ENCODE data around the gene CYTH4.

The CYTH4 gene

DNA sequence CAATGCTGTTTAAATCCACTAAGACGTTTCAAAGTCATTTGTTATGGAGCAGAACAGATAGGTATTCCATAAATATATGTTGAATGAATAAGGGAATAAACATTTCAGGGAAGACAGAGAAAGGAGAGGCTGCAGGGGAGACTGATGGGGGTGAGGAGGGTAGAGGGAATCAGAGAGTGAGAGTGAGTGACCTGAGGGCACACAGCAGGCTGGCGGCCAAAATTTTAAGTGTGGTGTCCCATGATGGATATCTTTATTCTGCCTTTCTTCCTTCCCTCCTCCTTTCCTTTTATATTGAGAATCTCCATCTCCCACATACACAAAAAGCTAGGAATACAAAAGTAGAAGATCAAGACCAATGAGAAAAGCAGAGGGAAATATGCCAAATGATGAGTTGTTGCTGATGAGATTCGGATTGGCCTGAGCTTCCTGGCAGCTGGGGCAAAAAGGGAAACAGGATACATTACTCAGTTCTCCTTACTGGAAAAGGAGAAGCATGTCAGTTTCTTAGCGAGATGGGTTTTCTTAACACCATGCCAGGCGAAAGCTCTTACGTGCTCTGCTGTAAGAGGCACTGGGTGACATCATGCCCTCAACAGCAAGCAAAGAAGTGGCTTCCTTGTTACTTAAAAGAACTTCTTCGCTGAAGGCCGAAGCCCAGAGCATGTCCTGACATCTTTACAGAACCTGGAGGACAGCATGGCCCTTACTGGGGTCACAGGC, 11.2 kb upstream of the CYTH4 start:
- no peak for DNase-seq

DNA sequence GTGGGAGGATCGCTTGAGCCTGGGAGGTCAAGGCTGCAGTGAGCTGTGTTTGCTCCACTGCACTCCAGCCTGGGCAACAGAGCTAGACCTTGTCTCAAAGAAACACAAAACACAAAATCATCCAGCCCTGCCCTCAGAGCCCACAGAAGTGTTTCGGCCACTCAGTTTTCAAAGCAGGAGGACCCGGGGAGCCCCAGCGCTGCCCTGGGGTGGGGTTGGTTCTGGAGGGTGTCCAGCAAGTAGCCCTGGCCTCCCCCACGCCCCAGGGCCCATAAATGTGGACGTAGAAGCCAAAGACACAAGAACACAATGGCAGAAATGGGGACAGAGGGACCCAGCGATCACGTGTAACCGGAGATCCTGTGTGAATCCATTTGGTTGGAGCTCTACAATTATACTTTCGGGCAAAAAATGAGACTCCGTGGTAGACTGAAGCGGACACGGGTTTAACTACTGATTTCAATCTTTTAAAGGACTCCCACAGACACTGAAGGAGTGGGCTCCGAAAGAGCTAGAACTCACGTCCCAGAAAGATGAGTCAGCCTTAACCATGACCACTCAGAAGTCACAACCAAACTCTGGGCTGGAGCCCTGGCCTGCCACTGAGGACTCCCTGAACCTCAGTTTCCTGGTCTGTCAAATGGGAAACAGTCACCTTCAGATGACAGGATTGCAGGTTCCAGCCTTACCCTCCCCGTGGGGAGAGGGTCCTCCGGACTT, 9.0 kb upstream of the CYTH4 start:
- DNase-seq, result peak in 1 of 2 experiments; percentile 54

DNA sequence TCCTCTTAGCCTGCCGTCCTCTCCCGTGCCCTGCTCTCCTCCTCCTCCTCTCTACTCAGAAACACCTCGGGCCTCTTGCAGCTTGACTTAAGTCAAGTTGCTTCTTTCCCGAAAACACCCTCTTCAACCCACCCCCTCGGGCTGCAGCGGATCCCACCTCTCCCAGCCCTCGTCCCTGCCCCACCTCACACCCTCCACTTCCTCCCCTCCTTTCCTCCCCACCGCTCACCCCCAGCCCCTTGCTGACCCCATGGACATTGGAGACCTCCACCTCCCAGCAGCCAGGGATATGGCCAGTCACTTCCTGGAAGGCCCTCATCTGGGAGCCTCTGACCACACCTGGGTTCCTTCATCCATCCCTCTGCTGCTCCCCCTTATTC, 8.5 kb upstream of the CYTH4 start:
- DNase-seq, result no peak

DNA sequence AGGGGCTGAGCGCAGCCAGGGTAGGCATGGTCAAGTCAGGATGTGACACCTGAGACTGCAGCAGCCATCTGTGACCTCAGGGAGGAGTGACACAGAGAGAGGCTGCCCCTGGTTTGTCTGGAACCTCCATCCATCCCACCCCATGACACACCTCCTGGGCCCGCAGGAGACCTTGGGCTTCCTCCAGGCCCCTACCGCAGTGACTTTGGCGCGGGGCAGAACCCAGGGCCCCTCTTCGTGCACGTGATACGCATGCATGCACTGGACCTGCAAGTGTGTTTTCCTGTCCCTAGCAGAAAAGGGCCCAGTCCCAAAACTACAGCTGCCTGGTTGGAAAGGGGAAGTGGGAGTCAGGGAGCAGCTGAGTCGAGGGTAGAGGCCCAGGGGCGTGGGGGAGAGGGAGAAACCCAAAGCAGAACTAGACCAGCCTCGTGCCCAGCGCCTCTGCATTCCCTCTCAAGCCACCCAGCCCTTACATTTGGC, 7.9 kb upstream of the CYTH4 start:
- no peak for DNase-seq

DNA sequence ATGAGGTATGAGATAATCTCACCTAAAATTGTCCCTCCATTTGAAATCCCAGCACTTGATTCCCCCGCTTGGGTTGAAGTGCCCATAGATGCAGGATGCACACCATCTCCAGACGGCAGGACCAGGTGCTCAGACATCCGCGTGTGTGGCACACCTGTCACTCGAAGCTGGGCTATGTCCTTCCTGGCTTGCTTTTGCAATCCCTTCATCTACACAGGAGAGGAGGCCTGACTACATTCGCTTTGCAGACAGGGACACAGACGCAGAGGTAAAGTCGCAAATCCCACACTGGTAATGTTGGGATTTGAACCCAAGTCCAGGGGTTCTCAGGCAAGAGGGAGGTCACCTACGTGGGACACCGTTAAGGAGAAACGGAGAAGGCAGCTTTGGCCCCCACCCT, 7.2 kb upstream of the CYTH4 start:
- no peak for DNase-seq

DNA sequence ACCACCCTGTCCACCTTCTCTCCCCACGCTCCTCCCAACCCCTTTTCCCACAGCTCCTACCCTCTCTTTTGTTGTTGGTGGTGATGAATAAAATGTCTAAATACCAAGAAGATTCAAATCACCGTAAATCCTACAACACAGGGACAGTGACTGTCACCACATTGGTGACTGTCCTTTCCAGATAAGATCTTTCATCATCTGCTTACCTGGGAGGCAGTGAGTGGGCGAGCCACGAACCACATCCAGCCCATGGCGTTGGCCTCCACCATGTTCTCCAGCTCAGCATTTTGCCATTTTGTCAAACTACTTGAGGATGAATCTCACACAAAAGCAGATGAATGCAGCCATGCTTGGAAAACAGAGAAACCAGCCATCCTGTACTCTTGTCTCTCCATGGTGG, 6.7 kb upstream of the CYTH4 start:
- DNase-seq, result peak; percentile 52 to 61

DNA sequence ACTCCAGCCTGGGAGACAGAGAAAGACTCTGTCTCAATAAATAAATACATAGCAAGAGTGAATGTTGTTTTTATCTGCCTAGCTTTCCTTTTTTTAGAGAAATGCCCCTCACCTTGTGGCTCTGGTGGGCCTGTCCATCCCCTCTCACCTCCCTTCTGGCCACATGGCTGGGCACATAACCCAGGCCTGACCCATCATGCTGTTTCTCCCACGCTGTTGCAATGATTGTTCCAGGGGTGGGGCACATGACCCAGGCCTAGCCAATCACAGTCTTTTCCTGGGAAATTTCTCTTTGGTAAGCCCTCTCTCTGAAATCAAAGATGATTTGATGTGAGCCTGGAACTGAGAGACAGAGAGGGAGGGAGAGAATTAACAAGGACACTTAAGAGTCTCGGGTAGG, 5.5 kb upstream of the CYTH4 start:
- no peak for DNase-seq

DNA sequence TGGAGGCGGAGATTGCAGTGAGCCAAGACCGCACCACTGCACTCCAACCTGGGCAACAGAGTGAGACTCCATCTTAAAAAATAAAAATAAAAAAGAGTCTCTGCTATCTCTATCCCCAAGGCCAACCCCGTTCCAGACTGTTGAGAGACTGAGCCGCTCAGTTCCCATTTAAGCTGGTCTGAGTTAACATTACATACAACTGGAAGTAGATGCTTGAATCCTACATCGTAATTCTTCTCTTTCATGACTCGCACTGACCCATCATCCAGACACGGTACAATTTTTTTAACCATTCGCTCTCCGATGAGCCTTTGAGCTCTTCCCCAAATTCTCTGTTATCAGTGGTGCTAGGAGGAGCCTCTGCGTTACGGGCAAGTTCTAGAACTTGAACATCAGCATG, 4.9 kb upstream of the CYTH4 start:
- no peak for DNase-seq

DNA sequence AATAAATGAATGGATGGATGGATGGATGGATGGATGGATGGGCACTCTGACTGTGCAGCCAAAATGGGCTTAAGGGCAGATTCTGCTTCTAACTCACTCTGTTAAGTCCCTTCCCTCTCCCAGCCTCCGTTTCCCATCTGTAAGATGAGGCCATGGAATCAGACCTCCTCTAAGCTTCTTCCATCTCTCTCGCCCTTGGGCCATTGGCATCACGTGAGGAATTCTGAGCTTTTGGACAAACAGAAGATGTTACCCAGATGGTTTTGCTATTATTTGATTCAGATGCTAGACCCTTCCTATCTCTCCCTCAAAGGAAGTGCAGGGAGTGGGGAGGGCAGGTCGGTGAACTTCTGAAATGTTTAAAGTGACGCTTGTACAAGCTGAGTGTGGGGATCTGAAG, 4.0 kb upstream of the CYTH4 start:
- no peak for DNase-seq

DNA sequence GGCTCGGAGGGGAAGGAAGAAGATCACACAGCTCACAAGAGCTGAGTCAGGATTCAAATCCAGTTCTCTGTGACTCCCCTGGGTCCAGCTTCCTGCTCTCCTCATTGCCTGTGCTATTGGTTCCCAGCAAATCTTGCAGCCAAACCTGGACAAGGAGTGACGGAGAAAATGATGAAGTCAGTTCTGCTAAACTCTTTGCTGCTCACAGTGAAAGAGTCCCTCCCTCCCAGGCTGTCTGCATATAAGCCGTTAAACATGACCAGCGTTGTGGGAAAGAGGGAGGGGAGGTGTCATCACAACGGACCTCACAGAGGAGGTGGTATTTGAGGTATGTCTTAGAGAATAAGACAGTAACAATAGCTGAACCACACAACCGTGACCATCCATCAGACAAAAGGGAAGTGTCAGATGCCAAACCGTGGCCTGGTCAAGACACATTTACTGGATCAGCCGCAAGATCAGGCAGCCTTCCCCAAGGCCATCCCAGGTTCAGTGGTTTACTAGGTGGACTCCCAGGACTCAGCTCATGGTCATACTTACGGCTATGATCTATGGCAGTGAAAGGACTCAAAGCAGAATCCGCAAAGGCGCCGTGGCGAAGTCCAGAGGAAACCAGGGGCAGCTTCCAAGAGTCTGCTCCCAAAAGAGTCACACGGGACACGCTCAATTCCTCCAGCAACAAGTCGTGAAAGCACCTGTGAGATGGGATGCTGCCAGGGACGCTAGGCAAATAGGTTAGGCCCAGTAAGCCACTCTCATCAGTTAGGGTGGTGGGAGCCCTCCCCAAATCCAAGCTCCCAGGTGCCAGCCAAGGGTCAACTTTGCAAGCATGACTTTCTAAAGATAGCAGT, 2.8 kb upstream of the CYTH4 start:
- no peak for DNase-seq

DNA sequence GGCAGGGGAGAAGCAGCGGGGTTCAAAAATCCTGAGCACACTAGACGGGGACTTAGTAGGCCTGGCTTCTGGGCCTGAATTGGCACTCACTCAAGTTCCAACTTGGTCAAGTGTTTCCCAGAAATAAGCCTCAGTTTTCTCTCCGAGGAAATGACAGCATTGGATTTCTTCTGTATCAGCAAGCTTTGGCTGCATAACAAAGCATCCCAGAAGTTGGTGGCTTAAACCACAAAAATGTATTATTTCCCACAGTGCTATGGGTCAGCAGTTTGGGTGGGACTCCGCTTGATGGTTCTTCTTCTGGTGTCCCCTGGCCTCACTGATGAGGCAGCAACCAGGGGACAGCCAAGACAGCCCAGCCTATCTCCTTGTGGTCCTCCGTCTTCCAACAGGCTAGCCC, 1.6 kb upstream of the CYTH4 start:
- no peak for DNase-seq

DNA sequence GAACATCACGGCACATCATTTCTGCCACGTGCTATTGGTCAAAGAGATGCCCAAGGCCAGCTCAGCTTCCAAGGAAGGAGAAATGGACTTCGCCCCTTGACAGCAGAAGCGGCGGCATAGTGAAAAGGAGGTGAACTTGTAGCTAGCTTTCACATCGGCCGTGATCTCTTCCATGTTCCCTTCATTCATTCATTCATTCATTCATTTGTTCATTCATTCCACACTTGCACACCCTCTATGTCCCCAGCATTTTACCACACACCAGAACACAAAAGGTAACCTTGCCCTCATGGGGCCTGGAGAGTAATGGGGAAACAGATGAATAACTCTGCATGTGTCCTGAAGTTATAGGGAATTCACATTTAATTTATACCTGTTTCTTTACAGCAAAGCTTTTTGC, 1.1 kb upstream of the CYTH4 start:
- no peak for DNase-seq

DNA sequence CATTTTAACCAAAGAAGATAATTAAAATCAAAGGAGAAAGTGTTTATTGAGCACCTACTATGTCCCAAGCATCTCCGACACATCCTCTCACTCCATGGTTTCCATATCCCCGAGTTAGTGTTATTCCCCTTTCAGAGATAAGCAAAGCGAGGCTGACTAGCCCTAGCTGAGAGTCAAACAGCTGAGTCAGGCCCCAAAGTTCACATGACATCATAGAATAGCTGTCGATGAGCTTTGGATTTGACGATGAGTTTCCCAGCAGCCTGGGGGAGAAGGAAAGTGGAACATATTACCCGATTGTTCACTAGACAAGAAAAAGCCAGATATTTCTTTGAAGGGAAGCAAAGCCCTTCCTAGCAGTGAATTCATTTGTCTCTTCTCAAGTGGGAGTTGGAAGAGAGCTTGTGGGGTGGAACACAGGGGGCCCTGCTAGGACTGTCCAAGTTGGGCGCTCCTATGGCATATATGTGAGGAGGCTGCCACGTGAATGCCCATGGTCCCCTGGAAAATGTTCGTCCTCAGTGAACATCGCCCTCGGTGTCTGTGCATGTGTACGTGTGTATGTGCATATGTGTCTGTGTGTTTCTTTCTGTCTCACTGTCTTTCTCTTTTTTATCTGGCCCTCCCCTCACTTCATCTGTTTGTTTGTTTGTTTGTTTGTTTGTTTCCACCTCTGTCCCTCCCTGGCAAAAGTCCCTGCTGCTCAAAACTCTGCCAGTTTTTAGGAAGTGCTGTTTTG, 493 bp upstream of the CYTH4 start:
- DNase-seq, result peak in 1 of 2 experiments; percentile 50

DNA sequence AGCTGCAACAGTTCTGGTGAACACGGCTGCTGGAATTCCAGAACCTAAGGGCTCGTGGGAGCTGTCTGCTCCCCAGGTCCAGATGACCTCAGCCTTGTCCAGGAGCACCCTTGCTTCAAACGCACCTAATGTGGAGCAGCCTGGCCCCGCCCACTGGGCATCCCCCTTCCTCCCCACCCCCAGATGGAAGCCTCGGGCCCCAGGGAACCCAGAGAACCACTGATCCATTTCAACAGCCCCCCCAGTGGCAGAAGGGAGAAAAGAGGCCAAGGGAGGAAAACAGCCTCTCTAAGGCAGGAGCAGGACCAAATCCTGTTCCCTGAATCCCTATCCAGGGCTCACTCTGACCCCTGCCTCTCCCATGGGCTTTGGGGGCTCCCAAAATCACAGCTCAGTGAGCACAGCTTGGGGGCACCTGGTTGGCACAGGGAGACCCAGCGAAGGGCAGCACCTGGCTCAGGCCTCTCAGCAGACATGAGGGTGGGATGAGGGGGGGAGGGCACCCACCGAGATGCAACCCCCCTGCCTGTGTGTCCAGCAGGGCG, 1.2 kb downstream of the CYTH4 start:
- peak; percentile 53 to 63 for DNase-seq

DNA sequence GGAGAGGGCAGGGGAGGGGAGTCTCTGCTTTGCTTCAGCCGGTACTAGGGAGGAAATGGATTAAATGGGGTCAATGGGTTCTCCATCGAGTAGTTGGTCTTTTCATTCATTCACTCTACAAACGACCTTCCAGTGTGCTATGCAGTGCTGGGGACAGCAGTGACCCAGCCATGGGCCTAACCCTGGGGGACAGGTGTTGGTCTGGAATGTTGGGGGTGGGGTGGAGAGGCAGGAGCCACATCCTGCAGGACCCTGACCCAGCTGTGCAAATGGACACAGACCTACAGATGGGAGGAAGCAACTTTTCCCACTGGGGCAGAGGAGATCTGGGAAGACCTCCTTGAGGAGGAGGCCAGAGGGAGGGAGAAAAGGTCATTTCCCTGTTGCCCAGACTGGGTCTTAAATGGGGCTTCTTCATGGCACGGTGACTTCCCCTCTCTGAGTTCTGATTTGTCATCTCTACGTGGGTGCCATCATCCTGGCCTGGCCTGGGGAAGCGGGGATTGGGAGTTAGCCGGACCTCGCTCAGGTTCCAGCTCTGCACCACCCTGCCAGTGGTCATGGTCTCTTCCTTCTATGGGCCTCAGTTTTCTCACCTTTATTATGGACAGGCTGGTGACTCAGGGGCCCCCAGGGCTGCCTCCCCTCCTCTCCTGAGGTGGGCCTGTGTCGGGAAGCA, 2.0 kb downstream of the CYTH4 start:
- DNase-seq, result no peak

DNA sequence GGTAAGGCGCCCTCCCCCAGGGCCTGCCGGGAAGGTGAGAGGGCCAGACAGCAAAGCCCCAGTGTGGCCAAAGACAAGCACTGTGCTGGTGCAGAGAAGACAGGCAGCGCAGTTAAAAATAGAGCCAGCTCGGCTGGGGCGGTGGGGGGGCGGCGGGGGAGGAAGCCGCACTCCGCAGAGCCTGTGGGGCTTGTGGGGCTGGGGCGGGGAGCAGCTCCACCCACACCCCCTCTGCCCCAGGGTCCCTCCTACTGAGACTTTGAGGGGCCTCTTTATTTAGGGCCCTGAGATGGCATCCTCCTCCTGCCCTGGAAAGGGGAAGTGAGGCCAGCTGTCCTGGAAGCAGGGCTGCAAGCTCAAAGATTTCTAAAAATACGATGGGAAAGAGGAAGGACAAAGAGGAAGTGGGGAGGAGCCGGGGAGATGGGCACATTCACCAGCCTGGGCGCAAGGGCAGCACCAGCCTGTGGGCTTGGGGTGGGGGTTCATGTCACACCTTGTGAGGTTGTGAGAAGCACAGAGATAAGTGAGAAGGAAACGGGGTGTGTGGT, 2.6 kb downstream of the CYTH4 start:
- DNase-seq, result peak in 1 of 2 experiments; percentile 34

DNA sequence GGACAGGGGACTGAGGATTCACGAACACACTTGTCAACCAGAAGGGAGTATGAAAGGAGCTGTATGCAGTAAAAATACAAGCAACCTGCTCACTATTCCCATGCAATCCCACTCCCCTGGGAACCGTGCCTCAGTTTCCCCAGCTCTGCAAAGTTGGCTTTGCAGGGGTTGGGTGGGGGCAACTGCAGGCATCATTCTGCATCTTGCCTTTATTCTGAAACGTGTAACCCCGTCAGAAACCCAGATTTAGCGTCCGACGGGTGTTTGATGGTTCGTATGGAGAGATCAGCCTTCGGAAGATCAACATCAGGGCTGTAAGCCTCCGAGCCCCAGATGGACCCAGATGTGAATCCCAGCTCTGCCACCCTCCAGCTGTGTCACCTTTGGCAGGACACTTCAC, 3.6 kb downstream of the CYTH4 start:
- DNase-seq, result no peak

DNA sequence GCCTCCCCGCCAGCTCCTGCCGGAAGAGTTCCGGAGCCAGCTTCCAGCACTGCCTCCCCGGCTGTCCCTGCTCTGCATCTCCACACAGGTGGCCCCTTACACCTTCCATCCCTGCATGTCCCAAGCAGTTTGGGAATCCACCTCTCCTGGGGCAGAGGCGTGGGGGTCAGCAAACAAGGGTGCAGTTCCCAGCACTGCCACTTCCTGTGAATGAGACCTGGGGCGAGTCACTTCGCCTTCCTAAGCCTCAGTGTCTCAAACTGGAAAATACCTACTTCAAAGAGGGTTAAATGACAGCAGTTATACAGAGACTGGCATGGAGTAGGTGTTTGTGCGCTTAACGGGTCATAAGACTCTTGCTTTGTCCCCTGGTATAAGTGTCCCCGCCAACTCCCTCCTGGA, 5.2 kb downstream of the CYTH4 start:
- DNase-seq, result no peak

DNA sequence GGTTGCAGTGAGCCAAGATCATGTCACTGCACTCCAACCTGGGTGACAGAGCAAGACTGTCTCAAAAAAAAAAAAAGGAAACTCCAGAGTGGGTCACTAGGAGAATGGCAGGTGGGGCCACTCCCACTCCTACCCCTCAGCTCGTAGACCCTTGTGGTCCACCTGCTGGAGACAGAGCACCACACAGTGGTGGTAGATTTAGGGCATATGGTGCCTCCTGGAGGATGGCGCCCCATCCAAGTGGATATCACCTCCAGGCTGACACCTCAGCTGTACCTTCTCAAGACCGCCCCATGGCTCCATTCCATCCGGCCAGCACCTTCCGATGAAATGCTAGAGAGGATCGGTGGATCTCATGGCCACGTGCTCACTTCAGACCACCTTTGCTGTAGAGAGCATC, 6.2 kb downstream of the CYTH4 start:
- DNase-seq, result no peak

DNA sequence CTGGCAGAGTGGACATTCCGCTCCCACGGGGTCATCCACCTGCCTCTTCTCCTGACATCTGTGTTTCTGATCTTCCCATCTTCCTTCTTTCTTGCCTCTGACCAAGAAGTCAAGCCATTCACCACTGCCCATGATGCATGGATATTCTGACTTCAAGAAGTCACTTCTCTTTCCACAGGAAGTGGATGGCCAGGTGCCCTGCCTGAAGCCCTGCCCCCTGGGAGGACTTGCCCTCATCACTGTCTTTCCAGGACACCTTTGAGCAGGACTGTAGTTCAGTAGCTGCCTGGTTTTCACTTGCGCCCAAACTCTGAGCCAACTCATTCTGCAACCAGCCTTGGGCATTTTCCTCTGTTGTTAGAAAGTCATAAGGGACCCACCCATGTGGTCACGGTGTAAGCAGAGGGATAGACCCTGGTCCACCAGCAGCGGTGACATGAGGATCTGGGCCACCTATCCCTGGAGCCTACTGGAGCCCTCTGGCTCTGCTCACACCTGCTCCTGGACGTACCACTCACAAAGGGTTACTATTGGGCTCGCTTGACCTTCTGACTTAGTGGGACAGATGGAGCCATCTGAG, 6.9 kb downstream of the CYTH4 start:
- no peak for DNase-seq

DNA sequence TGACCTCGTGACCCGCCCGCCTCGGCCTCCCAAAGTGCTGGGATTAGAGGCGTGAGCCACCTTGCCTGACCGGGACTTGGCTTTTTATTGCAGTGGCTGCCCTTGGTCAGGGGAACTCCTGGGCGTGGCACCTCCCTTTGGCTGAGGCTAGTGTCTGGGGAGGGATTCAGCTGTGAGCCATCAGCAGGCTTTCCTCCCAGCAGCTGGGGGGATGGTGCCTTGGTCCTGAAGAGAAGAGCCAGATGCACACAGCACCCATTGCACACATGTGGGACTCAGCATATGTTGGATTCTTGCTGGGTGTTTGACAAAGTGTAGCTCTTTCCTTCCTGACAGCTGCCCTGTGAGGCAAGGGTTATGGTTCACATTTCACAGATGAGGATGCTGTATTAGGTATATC, 8.4 kb downstream of the CYTH4 start:
- DNase-seq, result no peak

Measured in activated CD4-positive, alpha-beta T cell treated with anti-CD3 and anti-CD28 coated beads, Interleukin-2, amount 50 U/mL, for 48 hours (primary cell).